ENCODE results near the gene FOXD1.

GRCh38 chr5:73433272-73433981 is 15.2 kb downstream of the FOXD1 start:
- TF ChIP-seq REST (IDR thresholded peaks at IDR 0.05; ENCODE audit: borderline replicate concordance) (no peak), EP300 (conservative IDR thresholded peaks at IDR 0.05; ENCODE audit: poor library complexity, severe bottlenecking) (no peak), CTCF (IDR thresholded peaks at IDR 0.05; ENCODE audit: poor library complexity, severe bottlenecking) (no peak), POLR2AphosphoS5 (IDR thresholded peaks at IDR 0.05) (no peak), TAF1 (IDR thresholded peaks at IDR 0.05; ENCODE audit: low read depth) (no peak), RAD21 (conservative IDR thresholded peaks at IDR 0.05) (no peak), SMC3 (conservative IDR thresholded peaks at IDR 0.05; ENCODE audit: poor library complexity) (no peak), EZH2 (IDR thresholded peaks at IDR 0.05; ENCODE audit: borderline replicate concordance, insufficient read depth, low read length, poor library complexity, severe bottlenecking) (no peak)

Data from neural cell (in vitro differentiated cells).